Right atrium auricular region (tissue), 2 donors: ENCODE data around the gene CHTF18. TPM values are rescaled to one million over a fixed set of nuclear protein-coding genes. Genes with fewer than 3 reads are reported as not detected.
"Not testable (repeated sequence)": the region's sequence is repeated elsewhere in the genome, so short reads cannot be mapped to it uniquely, and the experiment has no call there.

Experiments used
- DNase-seq: peaks from one replicate; pipeline ENCODE4 v3.0.0-alpha.2; 2019; ENCODE audit warnings: low spot score
- H3K27ac ChIP-seq, 2 donors: fragments of 200-600 bp; sonication (generic); 1 replicate in 1 of 2; 2 replicates in 1 of 2; pipeline ENCODE4 v1.5.1; 2016 to 2019
- H3K27me3 ChIP-seq, 2 donors: fragments of 200-600 bp; sonication (generic); one replicate each; pipeline versions ENCODE4 v1.5.1 to v1.6.0; 2017 to 2019
- H3K36me3 ChIP-seq: fragments of 200-600 bp; sonication (generic); one replicate; pipeline ENCODE4 v1.5.1; 2016
- H3K4me1 ChIP-seq, 2 donors: fragments of 200-600 bp; sonication (generic); one replicate each; pipeline versions ENCODE4 v1.5.1 to v1.6.0; 2017 to 2019
- H3K4me3 ChIP-seq, 2 donors: fragments of 200-600 bp; sonication (generic); 1 replicate in 1 of 2; 2 replicates in 1 of 2; pipeline ENCODE4 v1.5.1; 2017 to 2019; ENCODE audit warnings: mild to moderate bottlenecking in 1 of 2, moderate library complexity in 1 of 2
- H3K9me3 ChIP-seq, 2 donors: fragments of 200-600 bp; sonication (generic); one replicate each; pipeline ENCODE4 v1.5.1; 2019
- CTCF ChIP-seq, 2 donors: fragments of 200-600 bp; sonication (generic); IDR thresholded peaks; one replicate each; pipeline ENCODE4 v1.5.1; 2019; ENCODE audit warnings: antibody characterized with exemption in 2 of 2
- total RNA-seq, 2 donors: library from RNA; depleted of rRNA; stranded (reverse); fragments of >200 nt; gene quantifications; one replicate each; pipeline ENCODE4 v1.1.0, GENCODE V29; 2016

The CHTF18 gene
- total RNA-seq, 2 donors from 2014 or later, result 1.8 to 2.3 TPM

GRCh38 chr16:831571-832413 is 43.4 kb downstream of the CHTF18 start:
- H3K9me3 ChIP-seq, result peaks cover 3 to 23% of the 10 kb centered on the region in 2 donors
- H3K27me3 ChIP-seq, result no peaks in the 10 kb centered on the region
- no peak overlapping the region for H3K4me3 ChIP-seq
- TF ChIP-seq CTCF (IDR thresholded peaks at IDR 0.05), result no peak
- no peak for DNase-seq
- no peak overlapping the region for H3K27ac ChIP-seq
- no peaks in the 10 kb centered on the region for H3K4me1 ChIP-seq
- no peaks in the 10 kb centered on the region for H3K36me3 ChIP-seq

GRCh38 chr16:832652-833336 is 44.4 kb downstream of the CHTF18 start:
- peaks cover 3 to 28% of the 10 kb centered on the region in 2 donors for H3K9me3 ChIP-seq
- H3K36me3 ChIP-seq, result no peaks in the 10 kb centered on the region
- no peak overlapping the region for H3K4me3 ChIP-seq
- H3K27me3 ChIP-seq, result no peaks in the 10 kb centered on the region
- H3K27ac ChIP-seq, result no peak overlapping the region
- no peaks in the 10 kb centered on the region for H3K4me1 ChIP-seq
- no peak for TF ChIP-seq CTCF (IDR thresholded peaks at IDR 0.05)
- no peak for DNase-seq

GRCh38 chr16:833411-833810 is 45.0 kb downstream of the CHTF18 start:
- no peak for TF ChIP-seq CTCF (IDR thresholded peaks at IDR 0.05)
- Histone ChIP-seq H3K27ac (no peak overlapping the region), H3K4me3 (no peak overlapping the region), H3K36me3 (no peaks in the 10 kb centered on the region), H3K27me3 (no peaks in the 10 kb centered on the region), H3K9me3 (peaks cover 3 to 28% of the 10 kb centered on the region in 2 donors), H3K4me1 (no peaks in the 10 kb centered on the region)
- DNase-seq, result no peak

- H3K36me3 ChIP-seq, result no peaks in the 10 kb centered on the region
- no peak for DNase-seq
- no peak overlapping the region for H3K27ac ChIP-seq
- H3K9me3 ChIP-seq, result peaks cover 3 to 28% of the 10 kb centered on the region in 2 donors
- no peak for TF ChIP-seq CTCF (IDR thresholded peaks at IDR 0.05)
- no peak overlapping the region for H3K4me3 ChIP-seq
- H3K4me1 ChIP-seq, result no peaks in the 10 kb centered on the region
- H3K27me3 ChIP-seq, result no peaks in the 10 kb centered on the region
These were observed 47.0 kb downstream of the CHTF18 start for GRCh38 chr16:835373-835772.

GRCh38 chr16:836221-836620 is 47.8 kb downstream of the CHTF18 start:
- peaks cover 3 to 28% of the 10 kb centered on the region in 2 donors for H3K9me3 ChIP-seq

GRCh38 chr16:836822-837221 is 48.4 kb downstream of the CHTF18 start:
- H3K27ac ChIP-seq, DNase-seq, H3K4me1 ChIP-seq, H3K27me3 ChIP-seq, H3K36me3 ChIP-seq, H3K4me3 ChIP-seq: not testable (repeated sequence)
- peaks cover 3 to 28% of the 10 kb centered on the region in 2 donors for H3K9me3 ChIP-seq

More at GRCh38 chr16:836221-836620, 47.8 kb downstream of the CHTF18 start:
- Histone ChIP-seq H3K27ac (no peak overlapping the region), H3K27me3 (no peaks in the 10 kb centered on the region), H3K4me1 (no peaks in the 10 kb centered on the region), H3K36me3 (no peaks in the 10 kb centered on the region), H3K4me3 (no peak overlapping the region)
- TF ChIP-seq CTCF (IDR thresholded peaks at IDR 0.05), result no peak
- no peak for DNase-seq
